T-helper 1 cell treated with Interleukin-12 subunit alpha and Interleukin-12 subunit beta and Interleukin-4 antibody, amounts not matched to agents 30 μg/mL and 1 μg/mL, for 36 hours (primary cell): Measurements from ENCODE around the gene ILKAP.

Experiments
- H3K27ac Mint-ChIP-seq: one replicate; pipeline ENCODE4 v1.8.0; 2021; ENCODE audit warnings: mild to moderate bottlenecking, mixed read lengths
- H3K27me3 Mint-ChIP-seq: one replicate; pipeline ENCODE4 v1.8.0; 2021; ENCODE audit warnings: low read depth, mixed read lengths
- H3K36me3 Mint-ChIP-seq: one replicate; pipeline ENCODE4 v1.8.0; 2021; ENCODE audit warnings: low read depth, mixed read lengths
- H3K4me1 Mint-ChIP-seq: one replicate; pipeline ENCODE4 v1.8.0; 2021; ENCODE audit warnings: low read depth, mixed read lengths
- H3K4me3 Mint-ChIP-seq: one replicate; pipeline ENCODE4 v1.8.0; 2021; ENCODE audit warnings: mild to moderate bottlenecking, moderate library complexity, mixed read lengths
- H3K9me3 Mint-ChIP-seq: one replicate; pipeline ENCODE4 v1.8.0; 2021; ENCODE audit warnings: mixed read lengths

ILKAP gene

DNA sequence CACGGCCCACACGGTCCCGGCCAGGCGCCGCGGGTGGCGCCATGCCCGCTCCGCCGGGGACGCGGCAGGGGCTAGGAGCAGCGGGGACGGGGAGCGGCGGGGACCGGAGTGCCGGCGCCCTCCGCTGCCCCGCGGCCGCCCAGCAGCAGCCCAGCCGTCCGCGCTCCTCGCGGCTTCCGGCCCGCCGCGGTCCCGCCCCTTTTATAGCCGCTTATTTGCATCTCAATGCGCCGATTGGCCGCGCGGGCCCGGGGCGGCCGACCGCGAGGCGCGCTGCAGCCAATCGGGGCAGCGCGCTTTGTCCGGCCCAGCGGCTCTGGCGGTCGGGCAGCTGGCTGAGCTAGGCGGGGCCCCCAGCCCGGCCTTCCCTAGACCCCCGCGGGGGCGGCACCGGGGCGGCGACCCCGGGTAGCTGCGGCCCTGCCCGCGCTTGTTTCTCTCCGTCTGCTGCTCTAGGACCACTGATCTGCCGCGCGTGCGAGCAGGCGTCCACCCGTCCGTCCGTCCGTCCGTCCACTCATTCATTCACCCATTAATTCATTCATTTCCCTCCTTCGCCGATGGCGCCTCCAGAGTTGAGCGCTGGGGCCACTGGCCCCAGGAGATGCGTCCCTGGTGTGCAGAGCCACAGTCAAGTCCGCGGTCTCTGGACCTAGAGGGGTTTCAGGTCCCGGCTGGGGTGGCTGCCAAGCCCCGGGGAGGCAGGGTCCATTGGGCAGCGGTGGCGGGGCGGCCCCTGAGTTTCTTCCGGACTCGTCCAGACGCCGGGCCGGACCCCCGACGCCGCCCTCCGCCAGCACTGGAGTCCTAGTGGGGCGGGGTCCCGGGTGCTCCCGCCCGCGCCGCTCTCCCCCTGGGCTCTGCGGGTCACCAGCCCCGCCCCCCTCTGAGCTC, 36.6 kb upstream of the ILKAP start, which contains the start of gene HES6:
Gene HES6, minus strand, starts transcription at position 176 of the 894 bp plus-strand sequence. Its CDS starts 133 bp downstream, at position 43.
- Mint-ChIP-seq H3K27ac (peak within 1 kb of the TSS; percentile 66), H3K9me3 (no peaks in the 10 kb centered on the region), H3K27me3 (peaks cover 53% of the 10 kb centered on the region), H3K36me3 (no peaks in the 10 kb centered on the region), H3K4me3 (peak within 1 kb of the TSS; percentile 90), H3K4me1 (peaks cover 2% of the 10 kb centered on the region)

DNA sequence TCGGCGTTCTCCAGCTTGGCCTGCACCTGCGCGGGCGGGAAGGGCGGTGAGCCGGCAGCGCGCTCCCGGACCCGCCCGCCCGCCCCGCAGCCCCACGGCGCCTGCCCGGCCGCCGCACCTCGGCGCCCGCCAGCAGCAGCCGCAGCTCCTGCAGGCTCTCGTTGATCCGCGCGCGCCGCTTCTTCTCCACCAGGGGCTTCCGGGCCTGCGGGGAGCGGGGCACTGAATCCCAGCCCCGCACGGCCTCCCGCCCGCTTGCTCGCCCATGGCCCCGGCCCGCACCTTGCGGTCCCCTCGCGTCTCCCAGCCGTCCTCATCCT, 36.0 kb upstream of the ILKAP start:
- no peak overlapping the region for H3K4me3 Mint-ChIP-seq

DNA sequence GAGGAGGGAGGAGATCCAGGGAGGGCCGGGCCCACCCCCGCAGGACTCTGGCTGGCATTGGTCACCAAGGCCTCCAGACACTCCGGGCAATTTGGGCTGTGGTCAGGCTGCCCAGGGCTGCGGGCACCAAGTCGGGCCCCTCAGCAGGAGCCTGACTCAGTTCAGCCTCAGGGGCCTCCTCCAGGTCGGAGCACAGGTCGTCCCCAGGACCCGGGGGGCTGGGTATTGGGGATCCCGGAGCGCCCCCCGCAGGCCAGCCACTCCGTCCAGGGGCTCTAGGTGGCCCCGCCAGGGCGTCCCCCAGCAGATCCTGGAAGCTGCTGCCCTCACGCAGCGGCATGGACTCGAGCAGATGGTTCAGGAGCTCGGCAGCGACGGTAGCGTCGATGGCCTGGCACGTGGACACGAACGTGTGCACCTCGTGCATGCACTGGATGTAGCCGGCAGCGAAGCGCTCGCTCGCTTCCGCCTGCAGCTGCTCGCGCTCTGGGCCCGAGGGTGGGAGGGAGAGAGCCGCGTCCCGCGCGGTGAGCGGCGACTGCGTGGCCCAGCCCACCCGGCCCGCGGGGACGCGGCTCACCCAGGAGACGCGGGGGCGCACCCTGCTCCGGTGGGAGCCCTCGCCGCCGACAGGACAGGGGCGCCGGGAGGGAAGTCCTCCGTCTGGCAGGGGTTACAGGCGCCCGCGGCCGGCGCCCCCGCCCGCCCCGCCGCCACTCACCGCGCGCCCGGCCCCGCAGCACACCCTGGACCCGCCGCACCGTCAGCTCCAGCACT, 35.5 kb upstream of the ILKAP start:
- peaks cover 2% of the 10 kb centered on the region for H3K4me1 Mint-ChIP-seq
- no peaks in the 10 kb centered on the region for H3K36me3 Mint-ChIP-seq
- H3K4me3 Mint-ChIP-seq = peak overlapping the region; percentile 60
- H3K9me3 Mint-ChIP-seq = no peaks in the 10 kb centered on the region
- no peak overlapping the region for H3K27ac Mint-ChIP-seq
- peaks cover 56% of the 10 kb centered on the region for H3K27me3 Mint-ChIP-seq

More for the DNA sequence above, 36.0 kb upstream of the ILKAP start:
- H3K27me3 Mint-ChIP-seq = peaks cover 55% of the 10 kb centered on the region
- H3K36me3 Mint-ChIP-seq = no peaks in the 10 kb centered on the region
- no peak overlapping the region for H3K27ac Mint-ChIP-seq
- H3K9me3 Mint-ChIP-seq = no peaks in the 10 kb centered on the region
- peaks cover 2% of the 10 kb centered on the region for H3K4me1 Mint-ChIP-seq

DNA sequence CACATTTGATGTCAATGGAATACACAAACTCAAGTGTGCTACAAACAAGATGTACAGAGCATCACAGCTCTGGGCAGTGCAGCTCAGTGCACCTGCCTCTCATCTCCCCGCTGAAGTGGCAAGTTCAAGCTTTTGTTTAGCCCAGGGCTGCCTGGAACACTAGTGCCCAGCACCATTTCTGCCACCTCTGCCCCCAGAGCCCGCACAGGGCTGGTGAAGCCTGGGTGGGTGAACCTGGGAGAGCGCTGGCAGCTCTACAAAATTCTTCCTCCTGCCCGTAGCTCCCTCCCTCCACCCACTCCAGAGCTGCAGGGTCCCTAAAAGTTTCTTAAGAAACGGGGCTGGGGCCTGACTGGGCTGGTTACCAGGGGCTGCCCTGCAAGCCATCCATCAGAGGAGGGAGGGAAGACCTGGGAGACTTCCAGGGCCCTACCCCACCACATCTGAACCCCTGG, 34.8 kb upstream of the ILKAP start:
- Mint-ChIP-seq H3K36me3 (no peaks in the 10 kb centered on the region), H3K27ac (no peak overlapping the region), H3K9me3 (no peaks in the 10 kb centered on the region), H3K4me3 (peak overlapping the region; percentile 60), H3K4me1 (peaks cover 3% of the 10 kb centered on the region), H3K27me3 (peaks cover 62% of the 10 kb centered on the region)

DNA sequence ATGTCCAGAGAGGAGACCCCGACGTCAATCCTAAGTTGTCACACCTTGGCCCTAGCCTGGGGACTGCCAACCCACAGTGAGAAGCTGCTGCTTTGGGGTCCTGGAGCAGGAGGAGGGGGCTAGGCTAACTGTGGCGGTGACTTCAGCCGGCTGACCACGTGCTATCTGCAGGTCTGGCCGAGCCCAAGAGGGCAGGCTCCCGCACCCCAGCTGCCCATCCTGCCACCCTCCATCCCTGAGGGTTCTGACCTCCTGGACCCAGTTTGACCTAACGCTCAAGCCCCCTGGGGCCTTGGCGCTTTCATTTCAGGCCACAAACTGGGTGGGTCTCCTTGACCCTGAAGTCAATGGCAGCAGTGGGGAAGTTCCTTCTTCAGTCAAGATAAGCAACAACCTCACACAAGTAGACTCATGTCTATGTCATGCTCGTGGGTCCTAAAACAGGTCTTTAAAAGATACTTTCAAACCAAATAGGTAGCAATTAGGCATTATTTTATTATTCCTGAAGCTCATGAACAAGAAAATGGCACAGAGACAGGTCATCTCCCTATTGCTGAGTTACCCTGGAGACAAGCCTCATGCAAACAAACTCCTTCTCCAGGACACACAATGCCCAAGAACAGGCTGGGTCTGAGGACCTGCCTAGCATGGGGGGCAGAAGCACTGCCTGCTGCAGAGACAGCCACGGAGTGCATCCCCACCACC, 34.1 kb upstream of the ILKAP start:
- Mint-ChIP-seq H3K36me3 (no peaks in the 10 kb centered on the region), H3K4me3 (no peak overlapping the region), H3K9me3 (no peaks in the 10 kb centered on the region), H3K4me1 (peaks cover 3% of the 10 kb centered on the region), H3K27ac (no peak overlapping the region), H3K27me3 (peaks cover 69% of the 10 kb centered on the region)

DNA sequence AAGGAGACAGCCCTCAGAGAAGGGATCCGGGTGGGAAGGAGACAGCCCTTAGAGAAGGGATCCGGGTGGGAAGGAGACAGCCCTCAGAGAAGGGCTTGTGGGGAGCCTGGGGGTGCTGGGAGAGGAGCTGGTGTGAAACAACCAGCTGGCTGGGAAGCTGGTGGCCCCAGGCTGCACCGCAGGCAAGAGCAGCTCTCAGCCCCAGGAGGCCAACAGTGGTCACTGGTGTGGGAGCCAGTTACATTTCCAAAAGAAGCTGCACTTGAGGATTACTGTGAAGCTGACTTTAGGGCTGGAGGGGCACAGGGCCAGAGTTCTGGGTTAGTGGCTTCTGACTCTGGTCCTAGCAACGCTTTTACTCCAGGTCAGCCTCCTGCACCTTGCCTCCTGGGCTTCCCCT, 33.1 kb upstream of the ILKAP start:
- peaks cover 69% of the 10 kb centered on the region for H3K27me3 Mint-ChIP-seq
- peaks cover 5% of the 10 kb centered on the region for H3K4me1 Mint-ChIP-seq
- H3K27ac Mint-ChIP-seq = no peak overlapping the region
- H3K4me3 Mint-ChIP-seq = no peak overlapping the region
- no peaks in the 10 kb centered on the region for H3K9me3 Mint-ChIP-seq
- no peaks in the 10 kb centered on the region for H3K36me3 Mint-ChIP-seq

DNA sequence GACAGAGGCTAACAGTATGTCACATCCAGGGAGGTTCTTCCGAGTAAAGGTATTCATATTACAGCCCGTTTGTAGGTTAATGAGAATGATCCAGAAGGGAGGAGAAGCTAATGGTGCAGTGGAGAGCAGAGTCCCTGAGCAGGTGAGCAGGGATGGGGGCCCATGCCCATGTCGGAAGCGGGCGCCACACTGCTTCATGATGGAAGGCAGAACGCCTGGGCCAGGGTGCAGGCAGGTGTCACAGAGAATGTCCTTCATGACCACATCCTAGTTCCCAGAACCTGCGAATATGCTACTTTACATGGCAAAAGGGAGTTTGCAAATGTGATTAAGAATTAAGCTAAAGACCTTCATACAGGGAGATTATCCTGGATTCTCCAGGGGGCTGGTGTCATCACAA, 32.4 kb upstream of the ILKAP start:
- H3K27ac Mint-ChIP-seq = no peak overlapping the region
- H3K4me1 Mint-ChIP-seq = peaks cover 8% of the 10 kb centered on the region
- no peak overlapping the region for H3K4me3 Mint-ChIP-seq
- H3K36me3 Mint-ChIP-seq = no peaks in the 10 kb centered on the region
- no peaks in the 10 kb centered on the region for H3K9me3 Mint-ChIP-seq
- peaks cover 67% of the 10 kb centered on the region for H3K27me3 Mint-ChIP-seq

DNA sequence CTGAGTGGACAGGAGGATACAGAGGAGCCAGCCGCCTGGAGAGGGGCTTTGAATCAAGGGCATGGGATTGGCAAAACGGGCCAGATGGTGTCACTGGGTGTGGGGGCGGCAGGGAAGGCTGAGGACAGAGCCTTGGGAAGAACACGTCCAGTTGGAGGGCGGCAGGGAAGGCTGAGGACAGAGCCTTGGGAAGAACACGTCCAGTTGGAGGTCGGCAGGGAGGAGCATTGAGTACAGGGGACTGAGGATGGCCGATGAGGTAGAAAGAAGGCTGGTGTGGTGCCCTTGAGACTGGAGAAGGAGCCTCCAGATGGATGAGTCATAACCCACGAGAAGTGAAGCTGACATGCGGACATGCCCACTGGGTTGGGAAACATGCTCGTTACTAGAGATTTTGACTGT, 31.8 kb upstream of the ILKAP start:
- Mint-ChIP-seq H3K27ac (no peak overlapping the region), H3K9me3 (no peaks in the 10 kb centered on the region), H3K36me3 (no peaks in the 10 kb centered on the region), H3K27me3 (peaks cover 70% of the 10 kb centered on the region), H3K4me3 (peak overlapping the region; percentile 57), H3K4me1 (peaks cover 12% of the 10 kb centered on the region)

DNA sequence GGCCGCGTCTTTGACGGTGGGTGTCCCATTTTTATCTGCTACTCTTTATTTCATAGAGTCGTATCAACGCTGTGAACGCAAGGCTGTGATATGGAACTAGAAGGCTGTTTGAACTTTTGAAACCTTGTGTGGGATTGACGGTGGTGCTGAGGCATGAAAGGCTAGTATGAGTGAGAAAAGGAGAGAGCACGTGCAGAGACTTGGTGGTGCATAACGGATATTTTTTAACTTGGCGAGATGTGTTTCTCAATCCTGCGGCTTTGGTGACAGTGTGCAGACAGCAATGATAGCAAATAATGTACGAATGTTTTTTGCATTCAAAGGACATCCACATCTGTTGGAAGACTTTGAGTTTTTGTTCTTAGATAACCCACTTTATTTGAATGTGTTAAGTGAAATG, 30.1 kb upstream of the ILKAP start:
- Mint-ChIP-seq H3K9me3 (no peaks in the 10 kb centered on the region), H3K36me3 (no peaks in the 10 kb centered on the region), H3K4me3 (peak overlapping the region; percentile 23), H3K4me1 (peaks cover 11% of the 10 kb centered on the region), H3K27ac (no peak overlapping the region), H3K27me3 (peaks cover 79% of the 10 kb centered on the region)

DNA sequence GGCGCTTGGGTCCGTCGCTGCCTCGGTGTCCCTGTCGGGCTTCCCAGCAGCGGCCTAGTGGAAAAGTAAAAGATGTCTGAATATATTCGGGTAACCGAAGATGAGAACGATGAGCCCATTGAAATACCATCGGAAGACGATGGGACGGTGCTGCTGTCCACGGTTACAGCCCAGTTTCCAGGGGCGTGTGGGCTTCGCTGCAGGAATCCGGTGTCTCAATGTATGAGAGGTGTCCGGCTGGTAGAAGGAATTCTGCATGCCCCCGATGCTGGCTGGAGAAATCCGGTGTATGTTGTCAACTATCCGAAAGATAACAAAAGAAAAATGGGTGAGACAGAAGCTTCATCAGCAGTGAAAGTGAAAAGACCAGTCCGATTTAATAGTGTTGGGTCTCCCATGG, 28.3 kb upstream of the ILKAP start:
- peak overlapping the region; percentile 82 for H3K4me3 Mint-ChIP-seq
- H3K9me3 Mint-ChIP-seq = no peaks in the 10 kb centered on the region
- no peaks in the 10 kb centered on the region for H3K36me3 Mint-ChIP-seq
- peaks cover 67% of the 10 kb centered on the region for H3K27me3 Mint-ChIP-seq
- no peak overlapping the region for H3K27ac Mint-ChIP-seq
- peaks cover 11% of the 10 kb centered on the region for H3K4me1 Mint-ChIP-seq

DNA sequence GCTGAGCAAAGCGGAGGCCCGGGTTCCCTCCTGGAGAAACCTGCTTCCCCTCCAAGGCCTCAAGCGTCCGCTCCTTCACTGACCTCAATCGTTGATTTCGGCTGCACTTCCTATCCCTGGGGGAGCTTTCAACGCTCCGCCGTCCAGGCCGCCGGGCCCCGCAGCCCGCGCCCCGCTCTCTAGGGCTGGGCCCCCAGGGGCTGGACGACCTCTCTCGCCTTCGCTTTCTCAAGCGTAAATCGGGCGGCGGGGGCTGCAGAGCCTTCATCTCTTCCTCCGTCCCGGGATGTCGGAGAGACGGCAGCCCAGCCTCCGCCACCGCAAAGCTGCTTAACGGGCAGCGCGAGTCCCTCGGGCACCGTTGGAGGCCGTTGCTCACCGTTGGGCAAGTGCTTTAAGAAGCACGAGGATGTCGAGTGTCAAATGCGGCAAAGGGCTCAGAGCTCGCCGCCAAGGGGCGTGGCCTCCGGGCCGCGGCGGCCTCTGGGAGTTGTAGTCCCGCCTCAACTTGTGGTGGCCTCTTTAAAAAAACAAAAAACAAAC, 27.8 kb upstream of the ILKAP start:
- Mint-ChIP-seq H3K27me3 (peaks cover 62% of the 10 kb centered on the region), H3K4me3 (peak overlapping the region; percentile 82), H3K27ac (no peak overlapping the region), H3K4me1 (peaks cover 11% of the 10 kb centered on the region), H3K9me3 (no peaks in the 10 kb centered on the region), H3K36me3 (no peaks in the 10 kb centered on the region)

DNA sequence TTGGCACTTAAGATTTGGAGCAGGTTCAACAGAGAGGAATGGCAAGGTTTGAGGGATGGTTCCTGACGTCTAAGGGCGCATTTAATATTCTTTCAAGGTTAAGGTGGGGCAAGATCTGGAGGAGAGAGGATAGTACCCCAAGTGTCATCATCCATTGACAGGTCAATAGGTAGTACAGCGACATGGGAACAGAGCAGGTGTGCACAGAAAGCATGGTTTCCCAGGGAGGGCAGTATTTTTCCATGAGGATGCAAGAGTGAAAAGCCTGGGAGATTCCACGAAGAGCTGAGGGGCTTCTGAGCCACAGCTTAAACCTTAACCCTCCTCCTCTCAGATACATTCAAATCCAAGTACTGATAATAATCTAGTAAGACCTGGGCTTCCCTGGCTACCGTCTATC, 27.2 kb upstream of the ILKAP start:
- Mint-ChIP-seq H3K4me1 (peaks cover 11% of the 10 kb centered on the region), H3K4me3 (peak overlapping the region; percentile 54), H3K27me3 (peaks cover 56% of the 10 kb centered on the region), H3K9me3 (no peaks in the 10 kb centered on the region), H3K36me3 (no peaks in the 10 kb centered on the region), H3K27ac (no peak overlapping the region)

DNA sequence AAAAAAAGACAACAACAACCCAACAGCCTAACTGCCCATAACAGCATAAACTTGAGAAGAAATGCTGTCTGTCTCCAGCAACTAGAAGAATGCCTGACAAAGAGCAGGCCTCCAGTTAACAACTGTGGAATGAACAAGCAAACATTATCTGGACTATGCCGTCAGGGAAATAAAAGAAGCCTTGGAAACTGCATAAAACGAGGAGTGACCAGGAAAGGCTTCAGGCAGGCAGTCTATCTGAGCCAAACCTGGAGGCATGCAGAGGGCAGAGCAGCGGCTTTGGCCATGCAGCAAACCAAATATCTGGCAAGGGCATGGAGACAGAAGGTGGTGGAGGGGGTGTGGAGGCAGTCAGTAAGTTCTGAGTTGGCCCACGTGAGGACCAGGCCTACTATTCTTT, 25.2 kb upstream of the ILKAP start:
- Mint-ChIP-seq H3K4me3 (no peak overlapping the region), H3K27ac (no peak overlapping the region), H3K36me3 (no peaks in the 10 kb centered on the region), H3K9me3 (no peaks in the 10 kb centered on the region), H3K27me3 (peaks cover 44% of the 10 kb centered on the region), H3K4me1 (peaks cover 9% of the 10 kb centered on the region)

DNA sequence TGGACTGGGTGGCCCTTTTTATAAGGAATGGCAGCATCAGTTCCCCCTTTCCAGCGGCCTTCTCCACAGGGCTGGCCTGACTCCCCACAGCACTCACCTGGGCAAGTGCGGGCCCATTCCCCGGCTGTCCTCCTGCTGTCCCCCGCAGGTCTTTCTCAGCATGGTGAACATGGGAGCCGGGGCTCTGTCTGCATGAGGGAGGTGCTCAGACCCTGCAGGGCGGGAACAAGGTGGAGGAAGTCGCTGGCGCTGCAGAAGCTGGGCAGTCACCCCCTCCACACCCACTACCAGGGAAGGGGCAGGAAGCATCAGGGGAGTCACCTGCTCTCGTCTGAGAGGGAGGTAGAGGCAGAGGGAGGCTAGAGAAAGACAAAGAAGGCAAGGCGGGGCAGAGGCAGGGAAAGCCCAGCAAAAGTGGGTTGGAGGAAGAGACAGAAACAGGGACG, 24.1 kb upstream of the ILKAP start:
- peaks cover 34% of the 10 kb centered on the region for H3K27me3 Mint-ChIP-seq
- H3K4me3 Mint-ChIP-seq = no peak overlapping the region
- H3K36me3 Mint-ChIP-seq = no peaks in the 10 kb centered on the region
- H3K9me3 Mint-ChIP-seq = no peaks in the 10 kb centered on the region
- H3K4me1 Mint-ChIP-seq = peaks cover 9% of the 10 kb centered on the region
- H3K27ac Mint-ChIP-seq = no peak overlapping the region
